ENCODE results near the gene SCNN1A. TPM values are rescaled to one million over a fixed set of nuclear protein-coding genes. Genes with fewer than 3 reads are reported as not detected.

SCNN1A gene
- total and polyA plus RNA-seq, 2 of the 13 experiments (the other 11 are each of a cell fraction or from before 2014, with no cell fraction given), result 1.5 to 14.6 TPM

DNA sequence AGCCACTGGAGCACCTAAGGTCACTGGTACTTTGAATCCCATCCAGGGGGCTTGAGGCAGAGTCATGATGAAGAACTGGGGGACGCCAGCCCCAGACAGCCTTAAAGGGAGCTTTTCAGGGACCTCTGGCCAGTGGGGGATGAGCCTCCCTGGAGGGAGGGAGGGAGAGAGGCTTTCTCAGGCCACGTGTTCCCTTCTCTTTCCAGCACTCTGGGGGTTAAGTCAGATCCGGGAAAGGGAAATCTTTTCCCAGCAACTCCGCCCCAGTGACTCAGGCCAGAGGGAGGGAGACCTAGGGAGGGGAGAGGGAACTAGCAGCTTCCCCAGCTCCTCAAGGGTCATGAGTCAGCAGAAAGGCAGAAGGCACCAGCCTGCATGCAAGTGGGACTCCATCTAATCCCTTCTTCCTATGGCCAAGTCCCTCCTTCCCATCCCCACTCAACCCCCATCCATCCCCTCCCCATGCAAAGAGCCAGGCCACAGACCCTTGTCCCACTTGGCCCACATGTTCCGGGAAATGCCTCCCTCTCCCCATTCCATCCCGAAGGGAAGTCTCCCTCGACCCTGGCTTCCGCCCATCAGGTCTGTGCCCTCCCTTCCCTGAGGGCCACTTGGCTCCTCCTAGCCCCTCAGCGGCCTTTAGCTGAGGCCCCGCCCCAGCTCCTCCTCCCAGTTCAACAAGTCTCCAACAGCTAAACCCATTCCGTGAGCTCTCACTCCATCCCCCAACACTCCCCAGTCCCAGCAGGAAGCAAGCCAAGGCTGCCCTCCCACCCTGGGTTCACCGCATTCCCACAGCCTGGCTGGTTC, 39.1 kb downstream of the SCNN1A start:
- ChIA-PET POLR2A (interaction anchor here (0.6 to 11.0 kb wide), 39 partner anchors 9 to 592 kb away, joined by 3 to 278 read pairs (median 10); partner anchors contain the start of genes COPS7A, GAPDH, LTBR and MRPL51), CTCF (ENCODE audit: low intra/inter-chr PET ratio, low total read pairs) (interaction anchor here (0.7 to 1.6 kb wide), 2 partner anchors 27 to 36 kb away, joined by 3 to 4 read pairs; no protein-coding TSS in a partner anchor)
- Histone ChIP-seq H3K4me2 (ENCODE audit: low read depth, low read length) (peak overlapping the region; percentile 96), H3K9me3 (ENCODE audit: low read length) (no peaks in the 10 kb centered on the region), H3K27ac (ENCODE audit: extremely low read length, insufficient read depth, low read length) (peak overlapping the region; percentile 97), H2AFZ (ENCODE audit: low read length) (no peak overlapping the region), H3K4me1 (ENCODE audit: insufficient read depth, low read length) (peaks cover 62% of the 10 kb centered on the region), H3K27me3 (ENCODE audit: control insufficient read depth in 1 of 2, insufficient read depth in 2 of 2, low read length in 2 of 2) (no peaks in the 10 kb centered on the region; a peak in 1 of 5 replicates), H3K36me3 (replicated peaks in 1 of 2; ENCODE audit: control insufficient read depth in 1 of 2, insufficient read depth in 2 of 2, low read length in 2 of 2) (peaks cover 16 to 30% of the 10 kb centered on the region in 2 experiments; a peak in 4 of 5 replicates), H3K9ac (ENCODE audit: insufficient read depth, low read depth, low read length) (peak overlapping the region; percentile 95), H4K20me1 (ENCODE audit: insufficient read depth, low read length) (no peaks in the 10 kb centered on the region; the same call in 1 of the 2 replicates), H3K79me2 (ENCODE audit: insufficient read depth, low read length) (peaks cover 61% of the 10 kb centered on the region), H3K4me3 (replicated peaks in 1 of 3; ENCODE audit: insufficient read depth in 1 of 3, low read depth in 2 of 3, low read length in 3 of 3) (peak overlapping the region; percentile 41 to 99 (median 58))
- DNase-seq (ENCODE audit: low spot score) (peak; percentile 94), FAIRE-seq (peak; percentile 92), ATAC-seq (peak; percentile 77)
- in situ Hi-C loops (cut with HindIII; ENCODE audit: extremely low pct_ligation_motif_present, low pct_unique_long_range_greater_than_20kb) (loop anchor here (5.0 kb wide), 1 partner anchor 36 kb away; no protein-coding TSS in a partner anchor), intact Hi-C loops (cut with micrococcal nuclease; ENCODE audit: unreplicated experiment) (loop anchor here (2.0 to 10.0 kb wide), 3 partner anchors 41 to 129 kb away; no protein-coding TSS in a partner anchor)
- BruUV-seq (replicated peaks), result no TSS peak
- WGBS (ENCODE audit: low lambda C conversion rate), result 0% methylated on average over 11 of the region's 12 CpGs
- TF ChIP-seq ZNF572 (CRISPR knock-in tag; IDR thresholded peaks at IDR 0.05) (no peak), SOX5 (CRISPR knock-in tag; IDR thresholded peaks at IDR 0.05; ENCODE audit: borderline replicate concordance) (0 out of 2 replicates have a peak, but pooled peaks have one; percentile 33), ZNF558 (CRISPR knock-in tag; IDR thresholded peaks at IDR 0.05; ENCODE audit: borderline replicate concordance) (no peak), NKX3-1 (CRISPR knock-in tag; IDR thresholded peaks at IDR 0.05) (peak; percentile 21; the same call in 1 of the 2 replicates), NAIF1 (CRISPR knock-in tag; IDR thresholded peaks at IDR 0.05; ENCODE audit: borderline replicate concordance) (peak; percentile 65; the same call in 1 of the 2 replicates), ARID4A (CRISPR knock-in tag; IDR thresholded peaks at IDR 0.05; ENCODE audit: borderline replicate concordance) (no peak; the same call in 1 of the 2 replicates), HNF4G (IDR thresholded peaks at IDR 0.05; ENCODE audit: borderline replicate concordance, low read depth, low read length) (no peak), HNF4G (CRISPR knock-in tag; IDR thresholded peaks at IDR 0.05; ENCODE audit: borderline replicate concordance, low read depth) (no peak), TGIF2 (CRISPR knock-in tag; IDR thresholded peaks at IDR 0.05) (peak; percentile 84), ZSCAN31 (CRISPR knock-in tag; IDR thresholded peaks at IDR 0.05; ENCODE audit: low read depth) (no peak), NFE2L2 (IDR thresholded peaks at IDR 0.05; ENCODE audit: low read length) (peak; percentile 91), NCOR1 (IDR thresholded peaks at IDR 0.05; ENCODE audit: borderline replicate concordance, low read length) (no peak), CCAR2 (optimal IDR thresholded peaks at IDR 0.05; ENCODE audit: low read depth, low read length) (peak; percentile 65), PTBP1 (IDR thresholded peaks at IDR 0.05; ENCODE audit: low read depth, low read length, poor library complexity, severe bottlenecking) (peak; percentile 17)
- TF ChIP-seq, protein P1, sequence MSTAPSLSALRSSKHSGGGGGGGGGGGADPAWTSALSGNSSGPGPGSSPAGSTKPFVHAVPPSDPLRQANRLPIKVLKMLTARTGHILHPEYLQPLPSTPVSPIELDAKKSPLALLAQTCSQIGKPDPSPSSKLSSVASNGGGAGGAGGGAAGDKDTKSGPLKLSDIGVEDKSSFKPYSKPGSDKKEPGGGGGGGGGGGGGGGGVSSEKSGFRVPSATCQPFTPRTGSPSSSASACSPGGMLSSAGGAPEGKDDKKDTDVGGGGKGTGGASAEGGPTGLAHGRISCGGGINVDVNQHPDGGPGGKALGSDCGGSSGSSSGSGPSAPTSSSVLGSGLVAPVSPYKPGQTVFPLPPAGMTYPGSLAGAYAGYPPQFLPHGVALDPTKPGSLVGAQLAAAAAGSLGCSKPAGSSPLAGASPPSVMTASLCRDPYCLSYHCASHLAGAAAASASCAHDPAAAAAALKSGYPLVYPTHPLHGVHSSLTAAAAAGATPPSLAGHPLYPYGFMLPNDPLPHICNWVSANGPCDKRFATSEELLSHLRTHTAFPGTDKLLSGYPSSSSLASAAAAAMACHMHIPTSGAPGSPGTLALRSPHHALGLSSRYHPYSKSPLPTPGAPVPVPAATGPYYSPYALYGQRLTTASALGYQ (CRISPR knock-in tag; IDR thresholded peaks at IDR 0.05), result peak; percentile 23; the same call in 1 of the 2 replicates

All from HepG2 (cell line).